IMR-90 (cell line): Measurements from ENCODE around the gene KRT7. TPM values are rescaled to one million over a fixed set of nuclear protein-coding genes. Genes with fewer than 3 reads are reported as not detected.

ENCODE experiments used
- ATAC-seq: fragments of 200-7000 bp; cut with Tn5 transposase; 2 replicates; pipeline ENCODE4 v1.9.1; 2020; ENCODE audit warnings: low read depth, mild to moderate bottlenecking, moderate library complexity
- BruUV-seq: library from RNA; stranded (reverse); fragments of 400-500 nt; replicated peaks from 2 replicates; lab custom pipeline; 2021; lab: Mats Ljungman, UMichigan
- CTCF ChIA-PET: fragments of 300-600 bp; formaldehyde crosslinking; extraction: SDS; loops from one replicate; lab custom pipeline; 2021; ENCODE audit warnings: antibody characterized with exemption; lab: Yijun Ruan, JAX
- POLR2A ChIA-PET: fragments of 300-600 bp; sonication (Branson Sonifier 250); formaldehyde crosslinking; loops from one replicate; lab custom pipeline; 2022; ENCODE audit warnings: antibody characterized with exemption; ENCODE audit not compliant: unreplicated experiment; lab: Charles Lee
- DNase-seq: peaks from one replicate; pipeline ENCODE4 v3.0.0; 2013
- H2AFZ ChIP-seq: replicated peaks from 2 replicates; pipeline ENCODE3; 2013; ENCODE audit warnings: low read length, mild to moderate bottlenecking; ENCODE audit not compliant: poor library complexity
- H2AK5ac ChIP-seq: 2 replicates; pipeline ENCODE4 v1.6.1; 2013; ENCODE audit warnings: low read depth, low read length, inconsistent platforms
- H2AK9ac ChIP-seq: replicated peaks from 2 replicates; pipeline ENCODE3; 2013; ENCODE audit warnings: mild to moderate bottlenecking, low read depth, low read length, moderate library complexity; ENCODE audit not compliant: poor library complexity
- H2BK120ac ChIP-seq: 2 replicates; pipeline ENCODE4 v1.6.1; 2013; ENCODE audit warnings: low read depth, low read length, inconsistent platforms
- H2BK15ac ChIP-seq: 3 replicates; pipeline ENCODE4 v1.6.1; 2013; ENCODE audit warnings: low read depth, low read length, inconsistent platforms
- H2BK20ac ChIP-seq: 2 replicates; pipeline ENCODE4 v1.6.1; 2013; ENCODE audit warnings: low read depth, mild to moderate bottlenecking, inconsistent platforms, low read length, moderate library complexity
- H2BK5ac ChIP-seq: 2 replicates; pipeline ENCODE4 v1.6.1; 2013; ENCODE audit warnings: mild to moderate bottlenecking, low read depth, low read length, inconsistent platforms; ENCODE audit not compliant: poor library complexity, severe bottlenecking
- H3K14ac ChIP-seq: replicated peaks from 2 replicates; pipeline ENCODE4 v1.6.1; 2013; ENCODE audit warnings: low read depth, low read length, inconsistent platforms
- H3K18ac ChIP-seq: 2 replicates; pipeline ENCODE4 v1.6.1; 2013; ENCODE audit warnings: low read depth, low read length, control low read depth
- H3K23ac ChIP-seq: 2 replicates; pipeline ENCODE4 v1.6.1; 2013; ENCODE audit warnings: low read depth, low read length, inconsistent platforms
- H3K27ac ChIP-seq: 2 replicates; pipeline ENCODE4 v1.5.1; 2013; ENCODE audit warnings: mild to moderate bottlenecking, control low read depth, low read length; ENCODE audit not compliant: insufficient read depth
- H3K27me3 ChIP-seq: 2 replicates; pipeline ENCODE4 v1.6.1; 2013; ENCODE audit warnings: low read length; ENCODE audit not compliant: control insufficient read depth, insufficient read depth
- H3K36me3 ChIP-seq: 2 replicates; pipeline ENCODE4 v1.6.1; 2013; ENCODE audit warnings: low read length, mixed read lengths; ENCODE audit not compliant: control insufficient read depth, insufficient read depth
- H3K4ac ChIP-seq: 2 replicates; pipeline ENCODE4 v1.6.1; 2013; ENCODE audit warnings: low read depth, low read length, inconsistent platforms
- H3K4me1 ChIP-seq: 2 replicates; pipeline ENCODE4 v1.6.1; 2013; ENCODE audit warnings: low read length, mixed read lengths; ENCODE audit not compliant: control insufficient read depth, insufficient read depth
- H3K4me2 ChIP-seq: 2 replicates; pipeline ENCODE4 v1.6.1; 2013; ENCODE audit warnings: low read depth, mild to moderate bottlenecking, control low read depth, low read length, moderate library complexity
- H3K4me3 ChIP-seq: 2 replicates; pipeline ENCODE4 v1.5.1; 2013; ENCODE audit warnings: low read depth, mild to moderate bottlenecking, control low read depth, low read length, moderate library complexity; ENCODE audit not compliant: insufficient read depth
- H3K56ac ChIP-seq: 2 replicates; pipeline ENCODE4 v1.6.1; 2013; ENCODE audit warnings: low read length, inconsistent platforms; ENCODE audit not compliant: insufficient read depth; ENCODE audit errors: extremely low read depth
- H3K79me1 ChIP-seq, 2 experiments: 2 replicates each; pipeline ENCODE4 v1.6.1; 2013; ENCODE audit warnings: low read length in 2 of 2, inconsistent platforms in 1 of 2, low read depth in 1 of 2
- H3K9ac ChIP-seq: 2 replicates; pipeline ENCODE4 v1.6.1; 2013; ENCODE audit warnings: low read depth, low read length, control low read depth
- H3K9me1 ChIP-seq: 2 replicates; pipeline ENCODE4 v1.6.1; 2013; ENCODE audit warnings: low read length, inconsistent platforms; ENCODE audit not compliant: insufficient read depth
- H3K9me3 ChIP-seq: 2 replicates; pipeline ENCODE4 v1.6.1; 2013; ENCODE audit warnings: low read length; ENCODE audit not compliant: control insufficient read depth, insufficient read depth
- H4K20me1 ChIP-seq: 2 replicates; pipeline ENCODE4 v1.6.1; 2013; ENCODE audit warnings: low read length, inconsistent platforms; ENCODE audit not compliant: insufficient read depth
- H4K5ac ChIP-seq: 2 replicates; pipeline ENCODE4 v1.6.1; 2013; ENCODE audit warnings: mild to moderate bottlenecking, low read depth, low read length, control low read depth
- H4K8ac ChIP-seq, 2 experiments: 2 replicates each; pipeline ENCODE4 v1.6.1; 2013; ENCODE audit warnings: low read depth in 2 of 2, low read length in 2 of 2, control low read depth in 1 of 2, inconsistent platforms in 1 of 2
- H4K91ac ChIP-seq: 2 replicates; pipeline ENCODE4 v1.6.1; 2013; ENCODE audit warnings: low read depth, low read length, inconsistent platforms; ENCODE audit not compliant: insufficient read depth
- BHLHE40 ChIP-seq: fragments of 150-350 bp; IDR thresholded peaks from 2 replicates; pipeline ENCODE4 v1.6.1; 2016; ENCODE audit warnings: mild to moderate bottlenecking, low read depth, low read length
- CEBPB ChIP-seq: IDR thresholded peaks from 2 replicates; pipeline ENCODE4 v1.6.1; 2012; ENCODE audit warnings: low read depth, low read length, improper control_type of control experiment
- CHD1 ChIP-seq: IDR thresholded peaks from 2 replicates; pipeline ENCODE4 v1.6.1; 2012; ENCODE audit warnings: low read depth, low read length, improper control_type of control experiment
- FOS ChIP-seq: fragments of 150-350 bp; IDR thresholded peaks from 2 replicates; pipeline ENCODE4 v1.6.1; 2016; ENCODE audit warnings: low read depth, low read length
- MAFK ChIP-seq: IDR thresholded peaks from 2 replicates; pipeline ENCODE4 v1.6.1; 2012; ENCODE audit warnings: low read depth, low read length, improper control_type of control experiment
- MAZ ChIP-seq: IDR thresholded peaks from 2 replicates; pipeline ENCODE4 v1.6.1; 2012; ENCODE audit warnings: low read depth, mild to moderate bottlenecking, low read length, improper control_type of control experiment, moderate library complexity, borderline replicate concordance
- MXI1 ChIP-seq: IDR thresholded peaks from 2 replicates; pipeline ENCODE4 v1.6.1; 2012; ENCODE audit warnings: low read depth, mild to moderate bottlenecking, low read length, moderate library complexity, borderline replicate concordance
- NFE2L2 ChIP-seq: fragments of 150-350 bp; IDR thresholded peaks from 2 replicates; pipeline ENCODE4 v1.6.1; 2016; ENCODE audit warnings: low read depth, mild to moderate bottlenecking, low read length
- POLR2A ChIP-seq: IDR thresholded peaks from 2 replicates; pipeline ENCODE4 v1.6.1; 2012; ENCODE audit warnings: mild to moderate bottlenecking, low read depth, low read length
- RAD21 ChIP-seq: IDR thresholded peaks from 2 replicates; pipeline ENCODE4 v1.6.1; 2012; ENCODE audit warnings: low read length, improper control_type of control experiment
- RCOR1 ChIP-seq: IDR thresholded peaks from 2 replicates; pipeline ENCODE4 v1.6.1; 2012; ENCODE audit warnings: mild to moderate bottlenecking, low read length, improper control_type of control experiment; ENCODE audit not compliant: insufficient replicate concordance
- RFX5 ChIP-seq: IDR thresholded peaks from 2 replicates; pipeline ENCODE4 v1.8.0; 2012; ENCODE audit warnings: low read depth, mild to moderate bottlenecking, low read length, moderate library complexity
- USF2 ChIP-seq: fragments of 150-350 bp; IDR thresholded peaks from 2 replicates; pipeline ENCODE4 v1.6.1; 2017; ENCODE audit warnings: mild to moderate bottlenecking, antibody characterized with exemption, low read length, low read depth
- WGBS, 2 experiments: methylation state at CpG; one replicate each; pipeline versions ENCODE4 v1.1.5 to v1.1.7; 2013; ENCODE audit warnings: missing lambda C conversion rate in 2 of 2; ENCODE audit not compliant: insufficient read length in 1 of 2; ENCODE audit errors: extremely low coverage in 2 of 2; 5-methylcytosine and 5-hydroxymethylcytosine counted together
- dilution Hi-C: fragments of 300-500 bp; cut with HindIII; formaldehyde crosslinking; loops from one replicate; pipeline ENCODE4 v1.14.3; 2018; ENCODE audit warnings: low sequenced_read_pairs; ENCODE audit not compliant: unreplicated experiment
- in situ Hi-C: fragments of 300-500 bp; cut with MboI; formaldehyde crosslinking; loops from 3 replicates; pipeline ENCODE4 v1.14.3; 2019; ENCODE audit warnings: low sequenced_read_pairs, inconsistent platforms, mixed read lengths
- intact Hi-C: fragments of 100-400 bp; cut with micrococcal nuclease; formaldehyde crosslinking; loops from 2 replicates; pipeline ENCODE4 v1.10.0; 2022
- polyA plus RNA-seq, 3 experiments: library from polyadenylated mRNA; depleted of rRNA; stranded (reverse); fragments of >200 nt; gene quantifications; 2 replicates each; pipeline ENCODE4 v1.2.3, GENCODE V29; 2012; ENCODE audit warnings: low replicate concordance in 1 of 3
- total RNA-seq: library from RNA; depleted of rRNA; stranded (reverse); fragments of >200 nt; gene quantifications from 2 replicates; pipeline ENCODE4 v1.2.3, GENCODE V29; 2012

Gene KRT7
- total and polyA plus RNA-seq, 2 of the 4 experiments (the other 2 are of a cell fraction): 0.54 to 1.7 TPM

- TF ChIP-seq RFX5: no peak
These were observed 2.4 kb upstream of the KRT7 start (continued) for GRCh38 chr12:52230364-52231281.

GRCh38 chr12:52231305-52232202, 1.5 kb upstream of the KRT7 start:
- Histone ChIP-seq H3K9me1 (peaks cover 29% of the 10 kb centered on the region), H3K4me2 (no peak overlapping the region), H3K4ac (peak overlapping the region; percentile 99), H3K27ac (peak overlapping the region; percentile 90), H3K27me3 (no peaks in the 10 kb centered on the region), H4K20me1 (no peaks in the 10 kb centered on the region), H3K79me1 (peaks cover 0 to 17% of the 10 kb centered on the region in 2 experiments; a peak in 2 of 4 replicates), H2AK5ac (peak overlapping the region; percentile 98), H2BK15ac (peak overlapping the region; percentile 98), H4K5ac (peak overlapping the region; percentile 84), H3K18ac (peak overlapping the region; percentile 87), H3K14ac (peak overlapping the region; percentile 97), H2AFZ (peak overlapping the region; percentile 24), H3K36me3 (no peaks in the 10 kb centered on the region), H3K4me1 (peaks cover 23% of the 10 kb centered on the region), H3K4me3 (no peak overlapping the region), H2BK120ac (peak overlapping the region; percentile 100), H3K23ac (peak overlapping the region; percentile 99), H3K56ac (peak overlapping the region; percentile 58; the same call in 1 of the 2 replicates), H2BK20ac (peak overlapping the region; percentile 97), H2AK9ac (peak overlapping the region; percentile 90), H3K9me3 (no peaks in the 10 kb centered on the region), H4K91ac (peak overlapping the region; percentile 99), H2BK5ac (peak overlapping the region; percentile 82), H3K9ac (peak overlapping the region; percentile 44; the same call in 1 of the 2 replicates), H4K8ac (peak overlapping the region; percentile 81 to 88)
- ChIA-PET CTCF (no interaction called here), POLR2A (no interaction called here)
- ATAC-seq: no peak
- in situ Hi-C loops: no loop called here
- no TSS peak for BruUV-seq
- intact Hi-C loops: loop anchor here (5.0 kb wide), 1 partner anchor 46 kb away; no protein-coding TSS in a partner anchor
- dilution Hi-C loops: no loop called here
- WGBS, 2 experiments: 71% methylated on average over 5 of the region's 16 CpGs; no CpG with 5 or more reads in 1 of the 2 experiments
- DNase-seq: no peak
- TF ChIP-seq RFX5 (no peak), FOS (no peak), MXI1 (no peak), MAZ (no peak), RCOR1 (no peak), POLR2A (no peak), NFE2L2 (no peak), CHD1 (no peak), BHLHE40 (no peak), RAD21 (no peak), USF2 (no peak), CEBPB (no peak), MAFK (no peak)
